GM18870 (cell line): ENCODE measurements around the gene CD14.
"Not testable (repeated sequence)": the region's sequence is repeated elsewhere in the genome, so short reads cannot be mapped to it uniquely, and the experiment has no call there.

Experiments used
- ATAC-seq: cut with Tn5 transposase; IDR thresholded peaks from one replicate; pipeline ENCODE4 v1.9.1; 2021; ENCODE audit warnings: moderate library complexity; ENCODE audit not compliant: unreplicated experiment

CD14 gene

DNA sequence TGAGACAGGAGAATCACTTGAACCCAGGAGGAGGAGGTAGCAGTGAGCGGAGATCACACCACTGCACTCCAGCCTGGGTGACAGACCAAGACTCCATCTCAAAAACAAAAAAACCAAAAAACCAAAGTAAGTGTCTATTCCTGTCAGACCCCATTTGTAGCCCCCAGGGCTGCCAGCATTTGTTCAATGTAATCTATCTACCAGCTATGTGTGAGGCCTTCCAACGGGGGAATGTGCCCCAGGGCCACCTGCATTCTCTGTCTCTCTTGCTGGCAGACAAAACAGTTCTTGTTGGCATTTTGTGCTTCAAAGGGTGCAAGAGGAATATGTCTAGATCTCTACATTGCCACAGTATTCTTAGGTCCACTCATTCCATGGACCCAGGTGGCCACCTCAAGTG is 34.1 kb downstream of the CD14 start:
- no peak for ATAC-seq

DNA sequence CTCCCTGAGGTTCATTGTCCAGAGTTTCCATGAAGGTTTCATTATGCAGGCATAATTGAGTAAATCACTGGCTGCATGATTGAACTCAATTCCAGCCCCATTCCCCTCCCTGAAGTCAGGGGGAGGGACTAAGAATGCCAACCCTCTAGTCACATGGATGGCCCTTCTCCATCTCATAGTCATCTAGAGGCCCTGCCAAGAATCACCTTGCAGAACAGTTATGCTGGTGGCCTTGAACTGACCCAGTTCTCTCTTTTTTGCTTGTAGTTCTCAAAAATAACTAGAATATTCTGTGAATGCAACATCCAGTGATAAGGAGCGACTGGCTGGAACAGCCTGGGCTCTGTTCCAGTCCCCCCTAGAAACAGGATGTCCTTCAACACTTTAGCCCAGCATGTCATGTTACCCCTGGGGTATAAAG is 36.6 kb downstream of the CD14 start:
- no peak for ATAC-seq

DNA sequence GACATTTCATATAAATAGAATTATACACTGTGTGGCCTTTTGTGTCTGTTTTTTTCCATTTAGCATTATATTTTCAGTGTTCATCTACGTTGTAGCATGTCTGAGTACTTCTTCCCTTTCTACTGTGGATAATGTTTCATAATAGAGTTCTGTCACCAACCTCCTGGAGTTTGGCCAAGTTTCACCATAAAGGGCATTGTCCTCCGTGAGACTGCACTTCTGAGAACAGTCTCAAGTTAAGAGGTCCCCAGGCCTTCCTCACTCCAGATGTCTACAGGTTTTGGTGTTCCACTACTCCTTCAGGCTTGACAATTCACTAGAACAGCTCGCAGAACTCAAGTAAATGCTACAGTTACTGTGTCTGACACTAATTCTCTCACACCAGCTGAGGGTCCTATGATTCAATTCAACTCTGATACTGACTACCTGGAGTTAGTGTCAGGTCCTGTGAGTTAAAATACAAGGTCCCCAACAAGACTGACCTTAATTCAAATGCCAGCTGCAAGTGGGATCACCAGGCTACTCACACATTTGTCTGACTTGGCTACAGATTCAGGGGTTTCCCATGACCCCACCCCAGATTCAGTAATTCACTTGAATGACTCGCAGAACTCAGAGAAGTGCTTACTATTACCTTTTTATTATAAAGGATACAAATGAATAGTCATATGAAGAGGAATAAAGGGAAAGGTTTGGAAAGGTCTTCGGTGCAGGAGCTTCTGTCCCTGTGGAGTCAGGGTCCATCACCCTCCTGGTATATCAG is 37.3 kb downstream of the CD14 start:
- no peak for ATAC-seq

DNA sequence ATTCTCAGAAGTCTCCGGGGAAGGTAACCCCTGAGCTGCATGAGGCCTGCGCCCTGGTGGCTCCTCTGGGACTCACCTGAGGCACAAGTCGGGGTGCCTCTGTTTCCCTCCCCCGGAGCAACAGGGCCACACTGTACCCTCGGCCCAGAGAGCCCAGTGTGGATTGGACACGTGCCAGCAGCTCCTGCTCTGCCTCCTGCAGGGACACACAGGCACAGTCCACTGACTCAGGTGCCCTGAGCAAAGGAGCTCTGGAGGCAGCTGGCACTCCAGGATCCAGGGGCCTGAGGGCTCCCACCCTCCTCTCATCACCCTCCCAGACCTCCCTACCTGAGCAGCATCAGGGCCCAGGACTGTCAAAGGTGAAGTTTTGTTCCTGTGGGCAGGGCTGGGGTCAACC is 38.8 kb downstream of the CD14 start:
- no peak for ATAC-seq

DNA sequence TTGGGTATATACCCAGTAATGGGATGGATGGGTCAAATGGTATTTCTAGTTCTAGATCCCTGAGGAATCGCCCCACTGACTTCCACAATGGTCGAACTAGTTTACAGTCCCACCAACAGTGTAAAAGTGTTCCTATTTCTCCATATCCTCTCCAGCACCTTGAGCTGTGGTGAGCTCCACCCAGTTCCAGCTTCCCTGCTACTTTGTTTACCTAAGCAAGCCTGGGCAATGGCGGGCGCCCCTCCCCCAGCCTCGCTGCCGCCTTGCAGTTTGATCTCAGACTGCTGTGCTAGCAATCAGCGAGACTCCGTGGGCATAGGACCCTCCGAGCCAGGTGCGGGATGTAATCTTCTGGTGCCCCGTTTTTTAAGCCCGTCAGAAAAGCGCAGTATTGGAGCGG is 39.9 kb downstream of the CD14 start:
- ATAC-seq, result not testable (repeated sequence)

DNA sequence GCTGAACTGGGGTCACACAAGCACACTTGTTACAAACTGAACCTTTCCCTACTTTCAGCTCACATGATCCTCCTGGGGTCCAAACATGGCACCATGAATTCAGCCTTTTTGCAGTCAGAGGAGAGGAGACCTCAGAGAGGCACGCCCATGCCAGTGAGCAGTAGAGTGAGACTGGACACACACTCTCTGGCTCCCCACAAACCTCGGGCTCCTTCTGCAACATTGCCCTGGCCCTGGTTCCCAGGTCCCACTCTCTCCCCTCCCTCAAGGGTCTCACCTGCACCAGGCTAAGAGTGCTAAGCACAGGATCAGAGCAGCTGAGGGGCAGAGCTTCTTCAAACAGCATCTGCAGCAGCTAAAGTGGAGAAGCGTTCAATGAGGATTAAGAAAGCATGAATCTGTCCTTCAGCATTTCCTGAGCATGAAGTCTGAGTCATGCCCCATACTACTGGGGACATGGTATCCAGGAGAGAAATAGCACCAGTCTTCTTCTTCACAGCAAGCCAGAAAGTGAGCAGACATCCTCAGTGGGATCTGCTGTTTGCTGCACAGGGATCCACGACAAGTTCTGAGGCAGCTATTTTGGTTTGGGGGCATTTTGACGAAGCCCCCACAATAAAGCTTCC is 41.1 kb downstream of the CD14 start:
- ATAC-seq, result no peak

DNA sequence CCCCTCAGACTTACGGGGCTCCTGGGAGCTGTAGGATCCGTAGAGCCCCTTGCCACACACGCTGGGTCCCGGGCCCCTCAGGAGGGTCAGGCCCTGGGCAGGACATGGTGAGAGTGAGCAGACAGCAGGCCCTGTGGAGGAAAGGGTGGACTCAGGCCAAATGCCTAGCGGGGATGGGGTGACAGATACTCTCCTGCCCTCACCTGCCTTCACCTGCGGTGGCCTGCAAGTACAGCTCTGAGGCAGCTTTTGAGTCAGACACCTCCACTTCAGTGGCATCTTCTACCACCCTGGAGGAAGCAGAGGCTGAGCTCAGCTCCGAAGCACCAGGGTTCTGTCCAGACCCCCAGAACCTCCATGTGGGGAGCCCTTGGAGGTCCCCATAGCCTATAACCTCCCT is 42.1 kb downstream of the CD14 start:
- no peak for ATAC-seq

DNA sequence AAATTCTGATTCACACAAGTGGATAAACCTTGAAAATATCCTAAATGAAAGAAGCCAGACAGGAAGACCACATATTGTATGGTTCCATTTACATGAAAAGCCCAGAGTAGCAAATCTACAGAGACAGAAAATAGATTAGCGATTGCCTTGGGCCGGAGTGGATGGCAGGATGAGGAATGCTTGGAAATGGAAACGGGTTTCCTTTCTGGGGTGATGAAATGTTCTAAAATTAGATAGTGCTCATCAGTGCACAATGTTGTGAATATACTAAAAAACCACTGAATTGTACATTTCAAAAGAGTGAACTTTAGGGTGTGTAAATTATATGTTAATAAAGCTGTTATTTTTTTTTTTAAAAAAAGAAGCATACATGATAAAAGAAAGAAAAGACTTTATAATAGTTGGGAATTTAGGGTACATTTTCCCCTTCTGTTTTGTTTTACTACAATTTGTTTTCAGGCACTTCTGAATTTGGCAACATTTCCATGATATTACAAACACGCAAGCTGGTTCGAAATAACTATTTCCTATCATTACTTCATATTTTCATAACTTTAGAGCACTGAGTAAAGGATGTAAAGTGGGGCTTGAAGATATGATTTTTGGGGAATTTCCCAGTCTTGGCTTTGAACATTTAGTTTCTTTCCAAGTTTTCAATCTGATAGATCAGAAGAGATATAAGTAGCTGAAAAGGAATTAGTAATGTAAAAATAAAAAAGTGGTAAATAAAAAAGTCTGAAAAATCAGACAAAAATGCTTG is 44.5 kb downstream of the CD14 start:
- no peak for ATAC-seq

DNA sequence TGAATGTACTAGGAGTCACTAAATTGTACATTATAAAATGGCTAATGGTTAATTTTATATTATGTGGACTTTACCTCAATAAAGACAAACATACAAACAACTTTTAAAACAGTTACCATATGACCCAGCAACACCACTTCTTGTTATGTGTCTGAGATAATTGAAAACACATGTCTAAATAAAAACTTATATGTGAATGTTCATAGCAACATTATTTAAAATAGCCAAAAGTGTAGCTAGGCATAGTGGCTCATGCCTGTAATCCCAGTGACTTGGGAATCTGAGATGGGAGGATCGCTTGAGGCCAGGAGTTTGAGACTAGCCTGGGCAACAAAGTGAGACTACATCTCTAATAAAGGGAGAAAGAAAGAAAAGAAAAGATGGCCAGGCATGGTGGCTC is 45.5 kb downstream of the CD14 start:
- no peak for ATAC-seq
